Renal cortical epithelial cell (primary cell): ENCODE results near the gene IL19. TPM values are rescaled to one million over a fixed set of nuclear protein-coding genes. Genes with fewer than 3 reads are reported as not detected.

Experiments used
- total RNA-seq: library from RNA; depleted of rRNA; stranded (reverse); fragments of >200 nt; gene quantifications from 2 replicates; pipeline ENCODE4 v1.2.3, GENCODE V29; 2014

Gene IL19
- total RNA-seq, 1 donor from 2014 or later, result not detected

Other genes with a start within 250 kb of the IL19 start
- 40.5 and 52.8 TPM in 2 replicates for gene EIF2D, start 158.3 kb upstream of the IL19 start, total RNA-seq
- 13.5 and 15.6 TPM in 2 replicates for gene DYRK3, start 135.2 kb upstream of the IL19 start, total RNA-seq
- 35.3 and 85.1 TPM in 2 replicates for gene MAPKAPK2, start 85.9 kb upstream of the IL19 start, total RNA-seq
- not detected in 2 replicates for gene IL10, start 1.7 kb downstream of the IL19 start, total RNA-seq
- gene IL20, start 94.8 kb downstream of the IL19 start, total RNA-seq, result not detected in 2 replicates
- not detected in 2 replicates for gene IL24, start 126.7 kb downstream of the IL19 start, total RNA-seq
- 0.05 TPM in 1 of 2 replicates, not detected in the other for gene FCMR, start 151.2 kb downstream of the IL19 start, total RNA-seq
- gene PIGR, start 175.7 kb downstream of the IL19 start, total RNA-seq, result 3.8 and 15.7 TPM in 2 replicates
- 0.69 and 3.6 TPM in 2 replicates for gene FCAMR, start 199.7 kb downstream of the IL19 start, total RNA-seq